HepG2 (cell line): ENCODE data around the gene PPP3R1. TPM values are rescaled to one million over a fixed set of nuclear protein-coding genes. Genes with fewer than 3 reads are reported as not detected.
A peak's percentile ranks its signal among the peaks of the same experiment; 100 is the strongest.

Source experiments
- ATAC-seq: fragments of 200-7000 bp; cut with Tn5 transposase; 3 replicates; pipeline ENCODE4 v1.9.1; 2020; ENCODE audit warnings: mild to moderate bottlenecking, moderate library complexity
- BruUV-seq: library from RNA; stranded (reverse); fragments of 400-500 nt; replicated peaks from 2 replicates; lab custom pipeline; 2021; lab: Mats Ljungman, UMichigan
- CTCF ChIA-PET: fragments of 300-600 bp; formaldehyde crosslinking; extraction: SDS; loops from one replicate; lab custom pipeline; 2021; ENCODE audit warnings: low total read pairs, inconsistent platforms, low intra/inter-chr PET ratio; lab: Yijun Ruan, JAX
- POLR2A ChIA-PET: fragments of 350-600 bp; sonication (Branson Sonifier 250); formaldehyde crosslinking; loops from one replicate; lab custom pipeline; 2020; ENCODE audit warnings: antibody characterized with exemption, inconsistent platforms; lab: Yijun Ruan, JAX
- DNase-seq: peaks from one replicate; pipeline ENCODE4 v3.0.0-alpha.2; 2015; ENCODE audit warnings: low spot score
- FAIRE-seq: peaks from 3 replicates; lab custom pipeline; 2011; peaks lifted over from hg19 to GRCh38; lab: Jason Lieb, UNC
- H2AFZ ChIP-seq: one replicate; pipeline ENCODE4 v1.6.1; 2011; ENCODE audit warnings: low read length, inconsistent platforms
- H3K27ac ChIP-seq: fragments of 300-600 bp; 3 replicates; pipeline ENCODE4 v1.8.0; 2011; ENCODE audit warnings: mixed run types, mild to moderate bottlenecking, mixed read lengths, low read length, inconsistent platforms; ENCODE audit not compliant: insufficient read depth; ENCODE audit errors: extremely low read length
- H3K27me3 ChIP-seq, 2 experiments: fragments of 200-600 bp in 1 of 2; 2 replicates in 1 of 2; 3 replicates in 1 of 2; pipeline versions ENCODE4 v1.6.0 to v1.8.0; 2011; ENCODE audit warnings: low read length in 2 of 2, mild to moderate bottlenecking in 2 of 2, moderate library complexity in 2 of 2, inconsistent platforms in 1 of 2; ENCODE audit not compliant: insufficient read depth in 2 of 2, control insufficient read depth in 1 of 2
- H3K36me3 ChIP-seq, 2 experiments: fragments of 200-600 bp in 1 of 2; replicated peaks in 1 of 2; 2 replicates in 1 of 2; 3 replicates in 1 of 2; pipeline versions ENCODE4 v1.5.1 to v1.8.0; 2011; ENCODE audit warnings: low read length in 2 of 2, inconsistent platforms in 1 of 2; ENCODE audit not compliant: insufficient read depth in 2 of 2, control insufficient read depth in 1 of 2
- H3K4me1 ChIP-seq: 2 replicates; pipeline ENCODE4 v1.5.1; 2012; ENCODE audit warnings: low read length, inconsistent platforms; ENCODE audit not compliant: insufficient read depth
- H3K4me2 ChIP-seq: 2 replicates; pipeline ENCODE4 v1.6.0; 2011; ENCODE audit warnings: low read depth, low read length, inconsistent platforms
- H3K4me3 ChIP-seq, 3 experiments: fragments of 200-600 bp in 1 of 3; sonication (generic), shearing (Covaris generic) in 1 of 3; replicated peaks in 1 of 3; 2 replicates each; pipeline ENCODE4 v1.5.1; 2011 to 2016; ENCODE audit warnings: low read length in 3 of 3, inconsistent platforms in 2 of 3, low read depth in 2 of 3, mild to moderate bottlenecking in 2 of 3, control low read depth in 1 of 3, mixed read lengths in 1 of 3; ENCODE audit not compliant: insufficient read depth in 1 of 3
- H3K79me2 ChIP-seq: one replicate; pipeline ENCODE4 v1.6.1; 2011; ENCODE audit warnings: low read length, inconsistent platforms; ENCODE audit not compliant: insufficient read depth
- H3K9ac ChIP-seq: 2 replicates; pipeline ENCODE4 v1.6.0; 2011; ENCODE audit warnings: mild to moderate bottlenecking, low read depth, low read length, inconsistent platforms; ENCODE audit not compliant: insufficient read depth
- H3K9me3 ChIP-seq: 2 replicates; pipeline ENCODE4 v1.5.1; 2012; ENCODE audit warnings: mild to moderate bottlenecking, low read length
- H4K20me1 ChIP-seq: 2 replicates; pipeline ENCODE4 v1.6.0; 2011; ENCODE audit warnings: inconsistent platforms, mild to moderate bottlenecking, low read length, moderate library complexity; ENCODE audit not compliant: insufficient read depth
- CEBPB ChIP-seq: IDR thresholded peaks from 2 replicates; pipeline ENCODE4 v1.6.1; 2011; ENCODE audit warnings: low read depth, low read length, improper control_type of control experiment, borderline replicate concordance
- DR1 ChIP-seq: sonication (generic); formaldehyde crosslinking; IDR thresholded peaks from 2 replicates; pipeline ENCODE4 v1.8.0; 2021; ENCODE audit warnings: mild to moderate bottlenecking, missing genetic modification reagents, inconsistent platforms
- GATA4 ChIP-seq: sonication (generic); IDR thresholded peaks from 2 replicates; pipeline ENCODE4 v1.6.1; 2016; ENCODE audit warnings: antibody characterized with exemption, low read depth, borderline replicate concordance
- PLRG1 ChIP-seq: fragments of 450-650 bp; conservative IDR thresholded peaks from 2 replicates; pipeline ENCODE4 v1.6.1; 2016
- SP4 ChIP-seq: sonication (generic); formaldehyde crosslinking; IDR thresholded peaks from 2 replicates; pipeline ENCODE4 v1.8.1; 2023; ENCODE audit warnings: mild to moderate bottlenecking, missing genetic modification reagents
- ZSCAN20 ChIP-seq: sonication (generic); formaldehyde crosslinking; IDR thresholded peaks from 2 replicates; pipeline ENCODE4 v1.4.0; 2020; ENCODE audit warnings: missing genetic modification reagents, mild to moderate bottlenecking, borderline replicate concordance
- WGBS: methylation state at CpG from one replicate; pipeline ENCODE4 v1.1.6; 2017; ENCODE audit warnings: low lambda C conversion rate; 5-methylcytosine and 5-hydroxymethylcytosine counted together
- in situ Hi-C: cut with HindIII; loops from 2 replicates; pipeline ENCODE4 v1.10.0; 2017; ENCODE audit warnings: low pct_unique_long_range_greater_than_20kb; ENCODE audit not compliant: extremely low pct_ligation_motif_present
- intact Hi-C: fragments of 100-400 bp; cut with micrococcal nuclease; formaldehyde crosslinking; loops from one replicate; pipeline ENCODE4 v1.10.0; 2022; ENCODE audit not compliant: unreplicated experiment
- polyA plus RNA-seq, 8 experiments: library from polyadenylated mRNA; depleted of rRNA in 3 of 8; stranded (reverse) in 7 of 8; unstranded in 1 of 8; fragments of >200 nt; fragmentation: Illumina TruSeq in 4 of 8; extraction: Trizol in 4 of 8; gene quantifications; 2 replicates each; pipeline versions ENCODE4 v1.2.1 to v1.2.3, GENCODE V29; 2011 to 2016; ENCODE audit warnings: low read depth in 4 of 8, missing spikeins in 1 of 8, mixed read lengths in 1 of 8; ENCODE audit not compliant: insufficient read depth in 1 of 8
- total RNA-seq, 5 experiments: library from RNA; depleted of rRNA; stranded (reverse); fragments of >200 nt; fragmentation: Illumina TruSeq; extraction: Trizol; gene quantifications; 2 replicates each; pipeline ENCODE4 v1.2.3, GENCODE V29; 2016; ENCODE audit warnings: low read depth in 1 of 5
- TF ChIP-seq, protein P1 (sequence below): sonication (generic); formaldehyde crosslinking; conservative IDR thresholded peaks from 2 replicates; pipeline ENCODE4 v1.8.1; 2023; ENCODE audit warnings: missing genetic modification reagents
- TF ChIP-seq, protein P2 (sequence below): sonication (generic); formaldehyde crosslinking; IDR thresholded peaks from 2 replicates; pipeline ENCODE4 v1.5.0; 2020; ENCODE audit warnings: missing genetic modification reagents
- TF ChIP-seq, protein P3 (sequence below): sonication (generic); formaldehyde crosslinking; IDR thresholded peaks from 2 replicates; pipeline ENCODE4 v1.9.0; 2021; ENCODE audit warnings: missing genetic modification reagents, borderline replicate concordance

Gene PPP3R1
- total and polyA plus RNA-seq, 2 of the 13 experiments (the other 11 are each of a cell fraction or from before 2014, with no cell fraction given): 11.6 to 25.7 TPM

DNA sequence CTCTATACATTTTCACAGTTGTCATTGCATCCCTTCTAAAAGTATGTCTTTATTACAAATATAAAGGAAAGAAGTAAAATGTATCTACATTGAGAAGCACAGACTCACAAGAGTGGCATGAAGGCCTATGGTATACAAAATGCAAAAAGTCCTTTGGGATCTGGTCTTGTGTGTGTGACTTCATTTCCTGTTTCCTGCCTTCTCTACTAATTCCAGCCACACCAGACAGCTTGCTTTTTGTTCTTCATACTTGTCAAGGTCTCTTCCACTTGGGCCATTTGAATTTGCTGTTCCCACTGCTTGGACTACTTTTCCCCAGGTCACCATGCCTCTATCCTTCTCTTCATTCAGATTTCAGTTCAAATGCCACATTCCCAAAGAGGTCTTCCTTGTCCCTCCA, 101.3 kb downstream of the PPP3R1 start:
- no peak for ATAC-seq
- no peak overlapping the region for H3K4me2 ChIP-seq
- POLR2A ChIA-PET: no interaction called here
- peaks cover 3% of the 10 kb centered on the region; the same call in 1 of the 2 replicates for H3K4me1 ChIP-seq
- no peaks in the 10 kb centered on the region for H3K9me3 ChIP-seq
- no peak for TF ChIP-seq GATA4
- TF ChIP-seq, protein P1, sequence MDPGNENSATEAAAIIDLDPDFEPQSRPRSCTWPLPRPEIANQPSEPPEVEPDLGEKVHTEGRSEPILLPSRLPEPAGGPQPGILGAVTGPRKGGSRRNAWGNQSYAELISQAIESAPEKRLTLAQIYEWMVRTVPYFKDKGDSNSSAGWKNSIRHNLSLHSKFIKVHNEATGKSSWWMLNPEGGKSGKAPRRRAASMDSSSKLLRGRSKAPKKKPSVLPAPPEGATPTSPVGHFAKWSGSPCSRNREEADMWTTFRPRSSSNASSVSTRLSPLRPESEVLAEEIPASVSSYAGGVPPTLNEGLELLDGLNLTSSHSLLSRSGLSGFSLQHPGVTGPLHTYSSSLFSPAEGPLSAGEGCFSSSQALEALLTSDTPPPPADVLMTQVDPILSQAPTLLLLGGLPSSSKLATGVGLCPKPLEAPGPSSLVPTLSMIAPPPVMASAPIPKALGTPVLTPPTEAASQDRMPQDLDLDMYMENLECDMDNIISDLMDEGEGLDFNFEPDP (CRISPR knock-in tag): 0 out of 2 replicates have a peak, but pooled peaks have one; percentile 18
- intact Hi-C loops: no loop called here
- no peak for DNase-seq
- CTCF ChIA-PET: no interaction called here
- H2AFZ ChIP-seq: no peak overlapping the region
- peaks cover 6% of the 10 kb centered on the region for H3K79me2 ChIP-seq
- no peaks in the 10 kb centered on the region for H3K27me3 ChIP-seq
- H3K36me3 ChIP-seq: no peaks in the 10 kb centered on the region
- no peak overlapping the region for H3K4me3 ChIP-seq
- no peaks in the 10 kb centered on the region for H4K20me1 ChIP-seq
- no peak overlapping the region for H3K9ac ChIP-seq
- no TSS peak for BruUV-seq
- FAIRE-seq: no peak
- in situ Hi-C loops: no loop called here
- no peak overlapping the region for H3K27ac ChIP-seq

DNA sequence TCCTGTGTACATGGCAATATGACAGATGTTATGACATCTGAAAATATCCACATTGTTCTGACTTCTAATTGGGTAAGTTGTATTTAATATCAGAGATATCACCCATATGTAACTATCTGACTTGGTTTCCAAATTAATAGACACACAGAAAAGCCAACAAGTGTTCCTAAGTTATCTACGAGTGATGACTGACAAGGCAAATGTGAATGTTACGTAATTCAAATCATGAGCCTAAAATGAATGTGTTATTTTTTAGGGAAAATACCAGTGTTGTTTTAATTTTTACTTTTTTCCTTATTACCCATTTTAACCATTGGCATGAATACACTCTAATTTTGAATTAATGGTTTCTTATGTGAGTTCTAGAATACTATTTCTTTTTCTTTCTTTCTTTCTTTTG, 110.5 kb downstream of the PPP3R1 start:
- ATAC-seq (no peak), DNase-seq (no peak), FAIRE-seq (no peak)
- no TSS peak for BruUV-seq
- H3K9ac ChIP-seq: no peak overlapping the region
- no peaks in the 10 kb centered on the region for H3K27me3 ChIP-seq
- H3K27ac ChIP-seq: no peak overlapping the region
- no peaks in the 10 kb centered on the region for H4K20me1 ChIP-seq
- POLR2A ChIA-PET: no interaction called here
- CTCF ChIA-PET: no interaction called here
- no peaks in the 10 kb centered on the region for H3K4me1 ChIP-seq
- H3K4me3 ChIP-seq: no peak overlapping the region
- no peak overlapping the region for H2AFZ ChIP-seq
- 97% methylated on average over 2 of the region's 2 CpGs for WGBS
- peaks cover 0 to 2% of the 10 kb centered on the region in 2 experiments; a peak in 3 of 5 replicates for H3K36me3 ChIP-seq
- no peaks in the 10 kb centered on the region for H3K9me3 ChIP-seq
- H3K79me2 ChIP-seq: no peaks in the 10 kb centered on the region
- in situ Hi-C loops (no loop called here), intact Hi-C loops (no loop called here)
- TF ChIP-seq CEBPB (peak; percentile 50; the same call in 1 of the 2 replicates), ZSCAN20 (CRISPR knock-in tag) (no peak), PLRG1 (no peak), DR1 (CRISPR knock-in tag) (no peak), SP4 (CRISPR knock-in tag) (no peak)
- TF ChIP-seq, protein P2, sequence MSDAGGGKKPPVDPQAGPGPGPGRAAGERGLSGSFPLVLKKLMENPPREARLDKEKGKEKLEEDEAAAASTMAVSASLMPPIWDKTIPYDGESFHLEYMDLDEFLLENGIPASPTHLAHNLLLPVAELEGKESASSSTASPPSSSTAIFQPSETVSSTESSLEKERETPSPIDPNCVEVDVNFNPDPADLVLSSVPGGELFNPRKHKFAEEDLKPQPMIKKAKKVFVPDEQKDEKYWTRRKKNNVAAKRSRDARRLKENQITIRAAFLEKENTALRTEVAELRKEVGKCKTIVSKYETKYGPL (CRISPR knock-in tag): no peak
- TF ChIP-seq, protein P3, sequence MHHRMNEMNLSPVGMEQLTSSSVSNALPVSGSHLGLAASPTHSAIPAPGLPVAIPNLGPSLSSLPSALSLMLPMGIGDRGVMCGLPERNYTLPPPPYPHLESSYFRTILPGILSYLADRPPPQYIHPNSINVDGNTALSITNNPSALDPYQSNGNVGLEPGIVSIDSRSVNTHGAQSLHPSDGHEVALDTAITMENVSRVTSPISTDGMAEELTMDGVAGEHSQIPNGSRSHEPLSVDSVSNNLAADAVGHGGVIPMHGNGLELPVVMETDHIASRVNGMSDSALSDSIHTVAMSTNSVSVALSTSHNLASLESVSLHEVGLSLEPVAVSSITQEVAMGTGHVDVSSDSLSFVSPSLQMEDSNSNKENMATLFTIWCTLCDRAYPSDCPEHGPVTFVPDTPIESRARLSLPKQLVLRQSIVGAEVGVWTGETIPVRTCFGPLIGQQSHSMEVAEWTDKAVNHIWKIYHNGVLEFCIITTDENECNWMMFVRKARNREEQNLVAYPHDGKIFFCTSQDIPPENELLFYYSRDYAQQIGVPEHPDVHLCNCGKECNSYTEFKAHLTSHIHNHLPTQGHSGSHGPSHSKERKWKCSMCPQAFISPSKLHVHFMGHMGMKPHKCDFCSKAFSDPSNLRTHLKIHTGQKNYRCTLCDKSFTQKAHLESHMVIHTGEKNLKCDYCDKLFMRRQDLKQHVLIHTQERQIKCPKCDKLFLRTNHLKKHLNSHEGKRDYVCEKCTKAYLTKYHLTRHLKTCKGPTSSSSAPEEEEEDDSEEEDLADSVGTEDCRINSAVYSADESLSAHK (CRISPR knock-in tag): no peak
- H3K4me2 ChIP-seq: no peak overlapping the region
